ENCODE measurements around the gene EHD4. TPM values are rescaled to one million over a fixed set of nuclear protein-coding genes. Genes with fewer than 3 reads are reported as not detected.

Gene EHD4
- total RNA-seq, 1 donor from 2014 or later, result 55.5 TPM

DNA sequence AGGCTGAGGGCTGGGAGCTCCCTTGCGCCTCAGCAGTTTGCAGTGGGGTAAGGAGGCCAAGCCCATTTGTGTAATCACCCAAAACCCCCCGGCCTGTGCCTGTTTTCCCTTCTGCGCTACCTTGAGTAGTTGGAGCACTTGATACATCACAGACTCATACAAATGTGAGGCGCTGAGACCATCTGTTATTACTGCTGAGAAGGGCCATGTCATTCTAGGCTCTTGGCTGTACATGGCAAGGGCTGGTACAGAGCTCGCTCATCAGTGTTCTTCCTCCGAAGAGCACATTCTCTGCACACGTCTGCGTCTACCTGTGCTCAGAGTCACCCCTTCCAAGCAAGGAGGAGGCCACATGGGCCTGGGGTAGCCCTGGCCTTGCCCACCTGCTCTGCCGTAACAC lies 124.4 kb downstream of the EHD4 start:
- DNase-seq (ENCODE audit: missing footprints), result no peak
- intact Hi-C loops (cut with DNase I), result no loop called here
- no peak for ATAC-seq

DNA sequence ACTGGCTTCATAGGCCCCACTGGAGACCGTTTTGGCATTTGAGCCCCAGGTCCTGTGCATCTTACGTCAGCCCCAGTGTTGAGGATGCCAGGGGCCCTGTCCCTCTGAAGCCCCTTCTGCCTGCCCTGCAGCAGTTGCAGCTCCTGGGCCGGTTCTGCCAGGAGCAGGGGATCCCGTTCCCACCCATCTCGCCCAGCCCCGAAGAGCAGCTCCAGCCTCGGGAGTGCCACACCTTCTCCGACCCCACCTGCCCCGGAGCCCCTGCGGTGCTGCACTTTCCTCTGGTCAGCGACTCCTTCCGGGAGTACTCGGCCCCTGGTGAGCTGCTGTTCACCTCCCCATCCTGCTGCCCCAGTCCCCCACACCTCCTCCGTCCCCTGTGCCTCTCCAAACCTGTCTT lies 125.2 kb downstream of the EHD4 start:
- DNase-seq (ENCODE audit: missing footprints) (no peak), ATAC-seq (no peak)
- intact Hi-C loops (cut with DNase I), result no loop called here

Small RNA genes within 50 kb of the gene (microRNA-seq; reads per million reads assigned to microRNA genes)
- not detected for gene MIR4310

Other genes starting within 250 kb of the EHD4 start
- 14.4 TPM for gene MAPKBP1, start 198.1 kb downstream of the EHD4 start, total RNA-seq
- gene JMJD7, start 144.5 kb downstream of the EHD4 start, total RNA-seq, result 12.6 TPM
- 5.8 TPM for gene PLA2G4B, start 133.7 kb downstream of the EHD4 start, total RNA-seq
- gene SPTBN5, start 78.5 kb downstream of the EHD4 start, total RNA-seq, result 3.5 TPM
- 0.05 TPM for gene PLA2G4E, start 48.5 kb upstream of the EHD4 start, total RNA-seq
- not detected for gene PLA2G4D, start 122.0 kb upstream of the EHD4 start, total RNA-seq
- 3.5 TPM for gene PLA2G4F, start 184.1 kb upstream of the EHD4 start, total RNA-seq
- 43.0 TPM for gene VPS39, start 235.7 kb upstream of the EHD4 start, total RNA-seq